IMR-90 (cell line): ENCODE data around the gene NUMA1. TPM values are rescaled to one million over a fixed set of nuclear protein-coding genes. Genes with fewer than 3 reads are reported as not detected.

Experiments used
- ATAC-seq: fragments of 200-7000 bp; cut with Tn5 transposase; 2 replicates; pipeline ENCODE4 v1.9.1; 2020; ENCODE audit warnings: low read depth, mild to moderate bottlenecking, moderate library complexity
- BruUV-seq: library from RNA; stranded (reverse); fragments of 400-500 nt; replicated peaks from 2 replicates; lab custom pipeline; 2021; lab: Mats Ljungman, UMichigan
- CTCF ChIA-PET: fragments of 300-600 bp; formaldehyde crosslinking; extraction: SDS; loops from one replicate; lab custom pipeline; 2021; ENCODE audit warnings: antibody characterized with exemption; lab: Yijun Ruan, JAX
- POLR2A ChIA-PET: fragments of 300-600 bp; sonication (Branson Sonifier 250); formaldehyde crosslinking; loops from one replicate; lab custom pipeline; 2022; ENCODE audit warnings: antibody characterized with exemption; ENCODE audit not compliant: unreplicated experiment; lab: Charles Lee
- DNase-seq: peaks from one replicate; pipeline ENCODE4 v3.0.0; 2013
- H2AFZ ChIP-seq: replicated peaks from 2 replicates; pipeline ENCODE3; 2013; ENCODE audit warnings: low read length, mild to moderate bottlenecking; ENCODE audit not compliant: poor library complexity
- H2AK5ac ChIP-seq: 2 replicates; pipeline ENCODE4 v1.6.1; 2013; ENCODE audit warnings: low read depth, low read length, inconsistent platforms
- H2AK9ac ChIP-seq: replicated peaks from 2 replicates; pipeline ENCODE3; 2013; ENCODE audit warnings: mild to moderate bottlenecking, low read depth, low read length, moderate library complexity; ENCODE audit not compliant: poor library complexity
- H2BK120ac ChIP-seq: 2 replicates; pipeline ENCODE4 v1.6.1; 2013; ENCODE audit warnings: low read depth, low read length, inconsistent platforms
- H2BK15ac ChIP-seq: 3 replicates; pipeline ENCODE4 v1.6.1; 2013; ENCODE audit warnings: low read depth, low read length, inconsistent platforms
- H2BK20ac ChIP-seq: 2 replicates; pipeline ENCODE4 v1.6.1; 2013; ENCODE audit warnings: low read depth, mild to moderate bottlenecking, inconsistent platforms, low read length, moderate library complexity
- H2BK5ac ChIP-seq: 2 replicates; pipeline ENCODE4 v1.6.1; 2013; ENCODE audit warnings: mild to moderate bottlenecking, low read depth, low read length, inconsistent platforms; ENCODE audit not compliant: poor library complexity, severe bottlenecking
- H3K14ac ChIP-seq: replicated peaks from 2 replicates; pipeline ENCODE4 v1.6.1; 2013; ENCODE audit warnings: low read depth, low read length, inconsistent platforms
- H3K18ac ChIP-seq: 2 replicates; pipeline ENCODE4 v1.6.1; 2013; ENCODE audit warnings: low read depth, low read length, control low read depth
- H3K23ac ChIP-seq: 2 replicates; pipeline ENCODE4 v1.6.1; 2013; ENCODE audit warnings: low read depth, low read length, inconsistent platforms
- H3K27ac ChIP-seq: 2 replicates; pipeline ENCODE4 v1.5.1; 2013; ENCODE audit warnings: mild to moderate bottlenecking, control low read depth, low read length; ENCODE audit not compliant: insufficient read depth
- H3K27me3 ChIP-seq: 2 replicates; pipeline ENCODE4 v1.6.1; 2013; ENCODE audit warnings: low read length; ENCODE audit not compliant: control insufficient read depth, insufficient read depth
- H3K36me3 ChIP-seq: 2 replicates; pipeline ENCODE4 v1.6.1; 2013; ENCODE audit warnings: low read length, mixed read lengths; ENCODE audit not compliant: control insufficient read depth, insufficient read depth
- H3K4ac ChIP-seq: 2 replicates; pipeline ENCODE4 v1.6.1; 2013; ENCODE audit warnings: low read depth, low read length, inconsistent platforms
- H3K4me1 ChIP-seq: 2 replicates; pipeline ENCODE4 v1.6.1; 2013; ENCODE audit warnings: low read length, mixed read lengths; ENCODE audit not compliant: control insufficient read depth, insufficient read depth
- H3K4me2 ChIP-seq: 2 replicates; pipeline ENCODE4 v1.6.1; 2013; ENCODE audit warnings: low read depth, mild to moderate bottlenecking, control low read depth, low read length, moderate library complexity
- H3K4me3 ChIP-seq: 2 replicates; pipeline ENCODE4 v1.5.1; 2013; ENCODE audit warnings: low read depth, mild to moderate bottlenecking, control low read depth, low read length, moderate library complexity; ENCODE audit not compliant: insufficient read depth
- H3K56ac ChIP-seq: 2 replicates; pipeline ENCODE4 v1.6.1; 2013; ENCODE audit warnings: low read length, inconsistent platforms; ENCODE audit not compliant: insufficient read depth; ENCODE audit errors: extremely low read depth
- H3K79me1 ChIP-seq, 2 experiments: 2 replicates each; pipeline ENCODE4 v1.6.1; 2013; ENCODE audit warnings: low read length in 2 of 2, inconsistent platforms in 1 of 2, low read depth in 1 of 2
- H3K9ac ChIP-seq: 2 replicates; pipeline ENCODE4 v1.6.1; 2013; ENCODE audit warnings: low read depth, low read length, control low read depth
- H3K9me1 ChIP-seq: 2 replicates; pipeline ENCODE4 v1.6.1; 2013; ENCODE audit warnings: low read length, inconsistent platforms; ENCODE audit not compliant: insufficient read depth
- H3K9me3 ChIP-seq: 2 replicates; pipeline ENCODE4 v1.6.1; 2013; ENCODE audit warnings: low read length; ENCODE audit not compliant: control insufficient read depth, insufficient read depth
- H4K20me1 ChIP-seq: 2 replicates; pipeline ENCODE4 v1.6.1; 2013; ENCODE audit warnings: low read length, inconsistent platforms; ENCODE audit not compliant: insufficient read depth
- H4K5ac ChIP-seq: 2 replicates; pipeline ENCODE4 v1.6.1; 2013; ENCODE audit warnings: mild to moderate bottlenecking, low read depth, low read length, control low read depth
- H4K8ac ChIP-seq, 2 experiments: 2 replicates each; pipeline ENCODE4 v1.6.1; 2013; ENCODE audit warnings: low read depth in 2 of 2, low read length in 2 of 2, control low read depth in 1 of 2, inconsistent platforms in 1 of 2
- H4K91ac ChIP-seq: 2 replicates; pipeline ENCODE4 v1.6.1; 2013; ENCODE audit warnings: low read depth, low read length, inconsistent platforms; ENCODE audit not compliant: insufficient read depth
- CEBPB ChIP-seq: IDR thresholded peaks from 2 replicates; pipeline ENCODE4 v1.6.1; 2012; ENCODE audit warnings: low read depth, low read length, improper control_type of control experiment
- MAFK ChIP-seq: IDR thresholded peaks from 2 replicates; pipeline ENCODE4 v1.6.1; 2012; ENCODE audit warnings: low read depth, low read length, improper control_type of control experiment
- MAZ ChIP-seq: IDR thresholded peaks from 2 replicates; pipeline ENCODE4 v1.6.1; 2012; ENCODE audit warnings: low read depth, mild to moderate bottlenecking, low read length, improper control_type of control experiment, moderate library complexity, borderline replicate concordance
- MXI1 ChIP-seq: IDR thresholded peaks from 2 replicates; pipeline ENCODE4 v1.6.1; 2012; ENCODE audit warnings: low read depth, mild to moderate bottlenecking, low read length, moderate library complexity, borderline replicate concordance
- NFE2L2 ChIP-seq: fragments of 150-350 bp; IDR thresholded peaks from 2 replicates; pipeline ENCODE4 v1.6.1; 2016; ENCODE audit warnings: low read depth, mild to moderate bottlenecking, low read length
- POLR2A ChIP-seq: IDR thresholded peaks from 2 replicates; pipeline ENCODE4 v1.6.1; 2012; ENCODE audit warnings: mild to moderate bottlenecking, low read depth, low read length
- RCOR1 ChIP-seq: IDR thresholded peaks from 2 replicates; pipeline ENCODE4 v1.6.1; 2012; ENCODE audit warnings: mild to moderate bottlenecking, low read length, improper control_type of control experiment; ENCODE audit not compliant: insufficient replicate concordance
- RFX5 ChIP-seq: IDR thresholded peaks from 2 replicates; pipeline ENCODE4 v1.8.0; 2012; ENCODE audit warnings: low read depth, mild to moderate bottlenecking, low read length, moderate library complexity
- WGBS, 2 experiments: methylation state at CpG; one replicate each; pipeline versions ENCODE4 v1.1.5 to v1.1.7; 2013; ENCODE audit warnings: missing lambda C conversion rate in 2 of 2; ENCODE audit not compliant: insufficient read length in 1 of 2; ENCODE audit errors: extremely low coverage in 2 of 2; 5-methylcytosine and 5-hydroxymethylcytosine counted together
- dilution Hi-C: fragments of 300-500 bp; cut with HindIII; formaldehyde crosslinking; loops from one replicate; pipeline ENCODE4 v1.14.3; 2018; ENCODE audit warnings: low sequenced_read_pairs; ENCODE audit not compliant: unreplicated experiment
- in situ Hi-C: fragments of 300-500 bp; cut with MboI; formaldehyde crosslinking; loops from 3 replicates; pipeline ENCODE4 v1.14.3; 2019; ENCODE audit warnings: low sequenced_read_pairs, inconsistent platforms, mixed read lengths
- intact Hi-C: fragments of 100-400 bp; cut with micrococcal nuclease; formaldehyde crosslinking; loops from 2 replicates; pipeline ENCODE4 v1.10.0; 2022
- polyA plus RNA-seq, 3 experiments: library from polyadenylated mRNA; depleted of rRNA; stranded (reverse); fragments of >200 nt; gene quantifications; 2 replicates each; pipeline ENCODE4 v1.2.3, GENCODE V29; 2012; ENCODE audit warnings: low replicate concordance in 1 of 3
- total RNA-seq: library from RNA; depleted of rRNA; stranded (reverse); fragments of >200 nt; gene quantifications from 2 replicates; pipeline ENCODE4 v1.2.3, GENCODE V29; 2012

NUMA1 gene
- total and polyA plus RNA-seq, 2 of the 4 experiments (the other 2 are of a cell fraction): 61.7 to 97.0 TPM

GRCh38 chr11:72007089-72007476, 73.3 kb downstream of the NUMA1 start:
- H3K4me3 ChIP-seq: no peak overlapping the region
- CTCF ChIA-PET: interaction anchor here (1.0 kb wide), 1 partner anchor 24 kb away, joined by 3 read pairs; no protein-coding TSS in a partner anchor
- 90% methylated on average over 2 of the region's 15 CpGs; no CpG with 5 or more reads in 1 of the 2 experiments for WGBS, 2 experiments

More at GRCh38 chr11:72007089-72007476, 73.3 kb downstream of the NUMA1 start:
- H2BK20ac ChIP-seq: no peak overlapping the region
- no peak overlapping the region for H3K9ac ChIP-seq
- TF ChIP-seq RCOR1 (no peak), NFE2L2 (no peak), RFX5 (no peak), MAZ (no peak), MXI1 (no peak), POLR2A (no peak), CEBPB (no peak), MAFK (no peak)
- 0 out of 2 replicates have a peak, but pooled peaks cover 5% of the 10 kb centered on the region for H3K9me1 ChIP-seq
- H3K9me3 ChIP-seq: no peaks in the 10 kb centered on the region
- no peak overlapping the region for H2BK5ac ChIP-seq
- no peak overlapping the region for H3K56ac ChIP-seq
- no peak overlapping the region for H3K14ac ChIP-seq
- no TSS peak for BruUV-seq
- H3K4ac ChIP-seq: no peak overlapping the region
- intact Hi-C loops (no loop called here), in situ Hi-C loops (no loop called here), dilution Hi-C loops (no loop called here)
- no peak overlapping the region for H4K91ac ChIP-seq
- peaks cover 20 to 30% of the 10 kb centered on the region in 2 experiments; a peak in 3 of 4 replicates for H3K79me1 ChIP-seq
- H2AK9ac ChIP-seq: no peak overlapping the region
- ATAC-seq (no peak), DNase-seq (no peak)
- no peak overlapping the region for H2BK15ac ChIP-seq
- peaks cover 42% of the 10 kb centered on the region for H4K20me1 ChIP-seq
- no peak overlapping the region for H3K23ac ChIP-seq
- no peak overlapping the region for H3K4me2 ChIP-seq
- H4K5ac ChIP-seq: no peak overlapping the region
- no peak overlapping the region for H2AK5ac ChIP-seq
- no peak overlapping the region for H3K18ac ChIP-seq
- H2AFZ ChIP-seq: no peak overlapping the region
- H3K36me3 ChIP-seq: peaks cover 94% of the 10 kb centered on the region
- H3K27ac ChIP-seq: no peak overlapping the region
- no peaks in the 10 kb centered on the region for H3K4me1 ChIP-seq
- no peaks in the 10 kb centered on the region for H3K27me3 ChIP-seq
- H2BK120ac ChIP-seq: no peak overlapping the region
- H4K8ac ChIP-seq: no peak overlapping the region
- POLR2A ChIA-PET: no interaction called here
